ENCODE data around the gene NGDN.

GRCh38 chr14:23469906-23470403, 452 bp downstream of the NGDN start:
- no peak for TF ChIP-seq CTCF (IDR thresholded peaks at IDR 0.05)
- no peak for TF ChIP-seq POLR2A (IDR thresholded peaks at IDR 0.05)
